NCI-H146 treated with DMSO at 0.1 percent for 48 hours (cell line): ENCODE results near the gene AUTS2.

ENCODE experiments used
- DNase-seq: peaks from one replicate; lab custom pipeline; 2025; ENCODE audit not compliant: unreplicated experiment; lab: John Stamatoyannopoulos, UW

The AUTS2 gene

DNA sequence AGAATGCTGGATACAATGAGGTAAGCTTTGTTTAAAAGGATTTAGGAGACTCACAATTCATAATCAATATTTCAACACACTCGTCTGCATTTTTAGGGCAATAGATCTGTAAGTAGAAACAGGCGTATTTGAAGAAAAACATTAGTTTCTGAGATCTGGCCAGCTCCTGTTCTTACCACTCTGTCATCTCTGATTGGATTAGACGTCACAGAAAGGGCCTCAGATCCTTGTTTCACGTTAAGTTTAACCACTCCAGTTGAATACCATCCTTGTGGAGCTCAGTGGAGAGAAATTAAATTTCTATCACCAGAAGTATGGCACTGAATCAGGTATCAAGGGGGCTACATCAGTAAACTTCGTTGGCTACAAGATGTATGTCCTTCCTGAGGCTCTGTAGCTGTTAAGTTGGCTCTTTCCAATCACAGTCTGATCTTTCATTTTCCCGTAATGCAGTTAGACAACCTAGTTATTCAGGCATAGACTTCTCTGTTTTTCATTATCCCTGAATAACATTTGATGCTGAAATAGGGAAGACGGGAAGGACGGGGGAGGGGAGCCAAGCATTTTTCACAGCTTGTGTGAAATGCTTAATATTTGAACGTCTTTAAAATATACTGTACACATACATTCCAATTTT is 874.4 kb downstream of the AUTS2 start:
- DNase-seq = no peak

- no peak for DNase-seq
Observed at GRCh38 chr7:70474639-70475234, 876.5 kb downstream of the AUTS2 start.

DNA sequence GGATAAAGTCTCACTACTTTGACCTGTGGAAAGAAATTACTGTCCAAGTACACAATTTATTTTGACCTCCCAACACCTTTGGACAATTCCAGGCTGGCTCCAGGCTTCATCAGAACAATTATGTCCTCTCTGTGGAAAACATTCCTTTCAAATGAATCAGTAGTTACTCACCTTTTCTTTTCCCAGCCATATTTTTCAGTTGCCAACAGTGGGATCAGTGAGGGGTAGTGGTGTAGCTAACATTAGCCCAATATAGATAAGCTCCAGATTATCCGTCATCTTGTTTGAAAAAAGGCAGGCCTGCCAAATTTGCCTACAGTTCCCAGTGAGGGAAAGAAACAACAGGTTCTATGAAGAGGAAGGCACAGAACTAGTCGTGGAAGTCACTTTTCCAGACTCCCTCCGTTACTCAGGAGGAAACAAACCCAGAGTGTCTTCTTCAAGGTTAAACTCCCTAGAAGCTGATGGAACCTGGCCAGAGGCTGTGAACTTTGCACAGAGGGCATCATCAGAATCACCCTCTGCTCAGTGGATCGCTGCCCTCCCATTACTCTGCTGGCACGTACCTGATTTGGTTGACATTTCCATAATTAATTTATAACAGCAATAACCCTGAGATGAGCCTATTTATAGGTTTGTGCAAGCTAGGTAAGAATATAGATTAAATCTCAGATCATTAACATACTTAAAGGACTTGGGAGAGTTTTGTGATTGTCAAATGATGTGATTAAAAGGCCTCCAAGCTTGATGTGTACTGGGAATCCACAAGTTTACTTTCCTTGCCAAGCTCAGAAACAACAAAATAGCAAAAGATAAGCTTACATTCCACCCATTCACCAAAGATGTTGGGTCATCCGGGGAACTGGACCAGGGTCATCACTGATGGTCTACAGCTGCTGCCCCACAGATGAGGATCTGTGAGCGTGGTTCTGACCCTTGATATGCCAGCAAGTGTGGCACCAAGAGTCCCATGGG is 879.0 kb downstream of the AUTS2 start:
- no peak for DNase-seq

GRCh38 chr7:70479153-70480021 is 881.1 kb downstream of the AUTS2 start:
- DNase-seq = no peak

DNA sequence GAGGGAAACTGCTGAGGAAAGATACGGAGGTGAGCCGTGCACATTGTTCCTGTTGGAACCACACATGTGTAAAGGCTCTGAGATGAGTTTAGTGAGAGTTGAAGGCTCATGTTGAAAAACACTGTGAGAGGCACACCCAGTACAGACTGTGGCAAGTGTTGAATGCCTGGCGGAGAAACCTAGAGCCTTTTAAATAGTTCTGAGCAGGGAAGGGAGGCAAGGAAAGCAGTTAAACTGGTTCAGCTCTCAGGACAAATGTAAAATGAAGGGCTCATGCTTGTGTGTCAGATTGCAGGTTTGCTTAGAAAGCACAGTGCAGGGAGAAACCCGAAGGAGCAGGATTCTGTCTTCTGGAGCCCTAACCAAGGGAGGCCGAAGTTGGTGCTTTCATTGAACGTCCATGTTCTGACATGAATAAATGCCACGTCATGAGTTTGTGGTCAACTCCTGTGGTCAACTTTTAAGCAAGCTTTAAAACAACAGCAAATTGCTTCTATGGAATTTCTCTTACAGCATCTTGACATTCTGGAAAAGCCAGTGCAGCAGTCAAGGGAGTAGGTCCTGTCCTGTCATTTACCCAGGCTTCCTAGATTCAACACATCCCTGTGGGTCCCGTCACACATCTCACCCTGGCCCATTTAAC is 882.8 kb downstream of the AUTS2 start:
- no peak for DNase-seq

DNA sequence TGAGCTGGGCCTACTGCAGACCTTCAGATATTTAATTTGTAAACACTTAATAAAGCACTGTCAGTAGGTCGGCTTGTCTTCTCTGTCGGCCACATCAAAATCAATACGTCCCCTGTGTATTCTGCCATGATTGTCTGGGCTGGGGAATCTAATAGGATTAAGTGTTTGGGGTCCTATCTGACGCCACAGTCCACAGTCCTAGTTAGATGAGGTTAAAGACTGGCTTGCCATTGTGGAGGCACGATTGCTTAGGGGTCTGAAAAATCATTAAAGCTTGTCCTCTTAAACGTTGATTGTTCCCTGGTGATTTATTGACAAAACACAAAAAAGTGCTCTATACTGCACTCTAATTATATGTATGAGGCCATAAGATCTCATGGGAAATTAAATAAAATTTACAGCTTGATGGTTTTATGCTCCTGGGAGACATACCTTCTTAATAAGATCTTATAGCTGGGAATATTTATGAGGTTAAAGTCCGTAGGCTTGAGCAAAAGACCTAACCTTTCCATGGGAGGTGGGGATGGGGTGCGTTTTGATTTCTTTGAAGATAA is 883.4 kb downstream of the AUTS2 start:
- DNase-seq = no peak

GRCh38 chr7:70484255-70484654 is 886.0 kb downstream of the AUTS2 start:
- DNase-seq = no peak

DNA sequence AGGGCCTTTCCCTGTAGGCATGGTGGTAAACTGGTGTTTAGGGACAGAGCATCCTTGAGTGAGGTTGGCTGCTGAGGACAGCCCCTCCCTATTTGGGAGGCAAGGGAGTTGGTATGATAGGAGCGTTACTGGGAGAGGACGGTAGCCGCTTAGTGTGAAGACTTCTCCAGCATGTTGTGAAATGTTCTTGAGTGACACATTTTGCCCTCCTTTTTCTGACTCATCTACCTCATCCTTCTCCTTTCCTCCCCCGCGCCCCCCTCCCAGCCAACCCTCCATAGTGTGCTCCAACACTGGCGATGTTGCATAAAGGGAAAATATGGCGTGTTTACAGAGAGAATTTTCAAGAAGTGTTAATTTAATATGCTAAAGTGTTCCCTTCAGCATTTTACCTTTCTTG is 888.7 kb downstream of the AUTS2 start:
- DNase-seq = no peak

DNA sequence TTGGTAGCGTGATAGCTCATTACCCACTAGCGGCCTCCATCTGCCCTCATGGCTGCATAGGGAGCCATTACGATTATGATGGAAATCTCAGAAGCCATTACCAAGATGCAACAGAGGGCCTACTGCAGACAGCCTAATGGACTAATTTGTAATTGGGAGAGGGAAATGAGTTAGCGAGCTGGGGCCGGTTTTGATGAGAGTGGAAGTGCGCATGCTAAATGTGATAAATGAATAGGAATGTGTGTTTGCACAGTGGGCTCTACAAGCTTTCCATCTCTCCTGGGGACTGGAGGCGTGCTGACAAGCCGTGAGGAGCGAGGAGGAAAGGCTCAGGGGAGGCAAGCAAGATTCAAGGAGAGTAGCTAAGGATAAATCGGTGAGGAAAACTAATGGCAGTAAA is 889.2 kb downstream of the AUTS2 start:
- DNase-seq = no peak

GRCh38 chr7:70487886-70488285 is 889.6 kb downstream of the AUTS2 start:
- DNase-seq = no peak

DNA sequence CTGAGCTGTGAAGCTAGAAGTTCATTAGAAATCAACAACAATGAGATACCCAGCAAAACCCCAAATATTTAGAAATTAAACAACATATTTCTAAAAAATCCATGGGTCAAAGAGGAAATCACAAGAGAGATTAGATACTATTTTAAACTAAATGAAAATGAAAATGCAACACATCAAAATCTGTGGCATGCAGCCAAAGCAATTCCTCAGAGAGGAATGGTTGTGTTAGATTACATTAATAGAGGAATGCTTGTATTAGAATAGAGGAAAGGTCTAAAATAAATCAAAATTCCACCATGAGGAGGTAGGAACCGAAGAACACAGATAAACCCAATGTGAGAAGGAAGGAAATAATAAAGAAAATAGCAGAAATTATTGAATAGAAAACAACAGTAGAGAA is 891.5 kb downstream of the AUTS2 start:
- no peak for DNase-seq

DNA sequence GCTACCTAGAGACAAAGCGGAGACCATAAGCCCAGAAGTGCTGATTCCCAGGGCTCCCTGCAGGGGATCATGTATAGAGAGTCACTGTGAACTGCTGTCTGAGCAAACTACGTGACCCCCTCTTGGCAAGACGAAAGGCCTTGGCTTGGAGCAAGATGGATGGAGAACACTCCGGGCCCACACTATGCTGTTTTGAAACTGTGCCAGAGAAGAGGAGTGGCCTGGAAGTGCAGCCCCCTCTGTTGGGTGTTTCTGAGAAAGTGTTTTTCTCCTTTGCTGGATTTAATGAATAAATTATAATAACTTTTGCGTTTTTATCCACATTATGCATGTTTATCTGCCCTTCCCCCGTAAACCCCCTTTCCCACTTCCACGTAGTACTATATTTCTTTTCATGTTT is 894.4 kb downstream of the AUTS2 start:
- no peak for DNase-seq

- no peak for DNase-seq
Observed at GRCh38 chr7:70494225-70495032, 896.2 kb downstream of the AUTS2 start.

GRCh38 chr7:70495033-70495376 is 896.7 kb downstream of the AUTS2 start:
- no peak for DNase-seq

GRCh38 chr7:70497793-70498192 is 899.5 kb downstream of the AUTS2 start:
- no peak for DNase-seq

DNA sequence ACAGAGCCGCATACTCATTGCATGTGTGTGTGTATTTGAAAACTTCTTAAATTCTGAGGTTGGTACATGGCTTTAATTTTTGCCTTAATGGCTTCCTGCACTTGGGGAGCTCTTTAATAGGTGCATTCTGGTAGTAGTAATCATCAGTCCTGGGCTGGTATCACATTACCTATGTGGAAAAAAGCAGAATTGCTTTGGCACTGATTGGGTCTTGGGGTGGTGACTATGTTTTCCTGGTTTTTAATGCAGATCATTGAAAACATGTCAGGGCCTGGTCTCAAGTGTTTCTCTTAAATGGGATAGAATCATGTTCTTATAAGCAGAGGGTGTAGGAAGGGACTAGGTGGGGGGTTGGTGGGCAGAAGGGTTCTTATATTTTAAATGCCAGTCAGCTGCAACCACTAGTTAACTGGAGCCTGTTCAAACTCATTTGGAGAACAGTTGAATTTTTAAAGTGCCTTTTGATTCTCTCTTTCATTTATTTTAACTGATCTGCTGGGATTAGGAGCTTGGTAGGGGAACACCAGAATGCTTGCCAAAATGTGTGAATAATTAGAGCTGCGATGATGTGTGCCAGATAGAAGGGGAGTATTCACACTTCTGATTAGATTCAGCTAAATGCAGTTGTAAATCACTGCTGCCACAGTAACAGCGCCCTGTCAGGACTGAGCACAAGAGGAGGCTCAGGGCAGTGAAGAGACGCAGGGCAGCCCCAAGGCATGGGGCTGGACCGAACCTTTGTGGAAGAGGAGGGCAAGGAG is 900.1 kb downstream of the AUTS2 start:
- no peak for DNase-seq

DNA sequence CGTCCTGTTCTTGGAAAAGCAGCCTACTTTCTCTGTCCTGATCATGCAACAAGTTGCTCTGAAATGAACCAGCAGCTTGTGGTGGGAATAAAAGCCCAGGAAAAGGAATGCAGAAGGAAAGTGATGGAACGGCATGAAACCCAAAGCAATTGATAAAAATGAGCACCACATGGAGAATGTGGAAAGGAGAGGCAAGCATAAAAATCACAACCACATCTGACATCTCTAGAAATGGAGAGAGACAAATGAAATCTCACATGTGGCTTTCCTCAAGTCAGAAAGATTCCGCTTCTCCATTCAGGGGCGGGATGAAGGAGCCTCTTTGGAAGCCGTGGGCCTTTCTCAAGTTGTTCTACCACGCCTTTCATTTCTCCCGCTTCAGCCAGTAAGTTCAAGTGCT is 902.0 kb downstream of the AUTS2 start:
- no peak for DNase-seq

DNA sequence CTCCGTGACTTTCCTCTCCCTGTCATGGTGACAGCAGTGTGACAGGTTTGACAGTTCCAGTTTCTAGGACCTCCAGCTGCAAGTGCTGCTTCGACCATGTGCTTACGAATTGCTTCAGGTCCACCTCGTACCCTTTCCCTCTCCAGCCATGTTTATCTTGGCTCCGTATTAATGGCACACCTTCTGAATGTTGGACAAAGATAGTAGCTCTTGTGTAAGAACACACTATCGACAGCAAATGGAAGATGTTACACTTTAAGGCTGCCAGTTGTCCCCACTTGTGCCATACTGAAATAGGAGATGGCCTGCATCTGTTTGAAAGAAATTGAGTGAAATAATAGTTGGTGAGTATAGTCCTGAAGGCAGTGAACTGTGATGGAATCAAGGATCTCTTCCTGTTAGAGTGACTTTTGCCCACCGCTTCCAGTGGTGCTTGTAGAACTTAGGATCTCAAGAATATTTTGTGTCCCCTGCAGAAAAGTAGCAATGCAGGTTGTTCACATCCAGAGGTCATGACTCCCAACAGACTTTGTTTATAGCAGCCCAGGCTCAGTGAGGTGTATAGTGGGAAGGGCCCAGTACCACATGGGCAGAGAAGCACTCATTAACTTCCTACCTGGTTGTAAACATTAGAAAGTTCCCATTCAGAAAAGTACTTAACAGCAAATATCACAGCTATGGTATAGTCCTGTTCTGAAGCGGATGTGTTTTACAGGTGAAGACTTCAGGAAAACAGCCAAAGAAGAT is 904.0 kb downstream of the AUTS2 start:
- no peak for DNase-seq
